Occipital lobe (tissue), 2 donors: ENCODE results near the gene PRF1. TPM values are rescaled to one million over a fixed set of nuclear protein-coding genes. Genes with fewer than 3 reads are reported as not detected.
"Not testable (repeated sequence)": the region's sequence is repeated elsewhere in the genome, so short reads cannot be mapped to it uniquely, and the experiment has no call there.

Experiments
- DNase-seq: peaks from one replicate; lab custom pipeline; 2025; lab: John Stamatoyannopoulos, UW
- total RNA-seq: library from RNA; depleted of rRNA; stranded (reverse); fragments of >200 nt; gene quantifications from one replicate; pipeline ENCODE4 v1.2.3, GENCODE V29; 2014

PRF1 gene
- total RNA-seq, 1 donor from 2014 or later = not detected

DNA sequence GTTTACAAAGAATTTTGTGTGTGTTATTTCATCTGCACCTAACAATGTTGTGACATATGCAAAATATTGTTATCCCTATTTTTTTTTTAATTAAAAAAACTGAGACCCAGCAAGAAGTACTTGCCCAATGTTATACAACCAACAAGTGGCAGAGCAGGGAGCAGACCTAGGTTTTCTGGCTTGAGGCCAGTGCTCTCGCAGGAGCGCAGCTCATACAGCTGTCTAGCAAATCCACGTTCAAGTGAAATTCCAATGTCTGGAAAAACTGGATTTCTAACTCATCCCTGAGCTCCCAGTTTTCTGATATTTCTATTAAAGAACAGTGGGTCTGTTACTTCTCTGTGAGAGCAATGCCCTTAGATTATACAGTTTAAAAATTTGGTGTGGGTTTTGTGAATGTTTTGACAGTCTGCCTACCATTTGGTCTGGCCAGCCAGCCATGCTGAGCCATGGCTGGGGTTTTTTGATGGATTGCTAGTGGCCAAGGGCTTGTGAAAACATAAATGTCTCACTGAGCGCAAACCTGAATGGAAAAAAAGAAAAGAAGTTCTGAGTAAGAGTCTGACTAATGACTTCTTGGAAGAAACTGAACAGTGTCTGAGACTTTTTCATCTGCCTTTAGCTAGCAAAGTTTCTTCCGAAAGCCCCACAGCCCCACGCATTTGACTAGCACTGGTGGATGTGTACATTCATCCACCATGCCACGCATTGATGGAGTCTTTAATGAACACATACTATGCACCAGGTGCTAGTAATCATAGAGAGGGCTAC is 15.4 kb upstream of the PRF1 start:
- no peak for DNase-seq

DNA sequence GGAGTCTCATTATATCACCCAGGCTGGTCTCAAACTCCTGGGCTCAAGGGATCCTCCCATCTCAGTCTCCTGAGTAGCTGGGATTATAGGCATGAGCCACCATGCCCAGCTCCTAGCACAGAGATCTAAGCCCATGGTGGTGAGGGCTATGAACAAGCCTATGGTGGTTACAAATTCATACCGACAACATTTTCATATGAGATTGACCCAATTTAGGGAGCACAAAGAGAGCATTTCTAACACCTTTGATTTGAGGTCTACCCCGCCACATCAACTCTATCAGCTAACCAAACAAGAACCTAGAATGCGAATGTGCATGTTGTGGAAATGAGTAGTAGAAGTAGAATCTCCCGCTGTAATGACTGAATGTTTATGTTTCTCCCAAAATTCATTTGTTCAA is 14.2 kb upstream of the PRF1 start:
- no peak for DNase-seq

- no peak for DNase-seq
These were observed 13.4 kb upstream of the PRF1 start for GRCh38 chr10:70615784-70616522.

- no peak for DNase-seq
These were observed 12.7 kb upstream of the PRF1 start for GRCh38 chr10:70615211-70615610.

- DNase-seq = not testable (repeated sequence)
These were observed 11.8 kb upstream of the PRF1 start for GRCh38 chr10:70614364-70614763.

- DNase-seq = no peak
These were observed 11.4 kb upstream of the PRF1 start for GRCh38 chr10:70613941-70614340.

GRCh38 chr10:70607936-70608335 is 5.4 kb upstream of the PRF1 start:
- DNase-seq = no peak

- DNase-seq = no peak
These were observed 2.6 kb upstream of the PRF1 start for GRCh38 chr10:70605161-70605560.

DNA sequence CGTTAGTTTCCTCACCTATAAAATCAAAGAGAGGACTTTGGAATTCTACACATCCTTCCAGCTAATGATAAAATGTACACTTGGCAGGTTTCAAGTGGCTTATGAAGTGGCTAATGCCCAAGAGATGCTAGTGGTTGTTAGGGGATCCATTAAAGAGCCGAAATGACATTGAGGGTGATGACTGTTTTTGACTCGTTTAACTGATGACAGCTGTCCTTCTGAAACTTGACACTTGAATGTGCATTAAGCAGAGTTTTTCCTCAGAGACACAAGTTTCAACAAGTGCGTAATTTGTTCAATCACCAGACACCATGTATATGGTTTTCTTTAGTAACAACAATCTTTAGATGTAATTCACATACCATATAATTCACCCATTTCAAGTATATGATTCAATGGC is 1.6 kb upstream of the PRF1 start:
- no peak for DNase-seq

- DNase-seq = no peak
These were observed 884 bp upstream of the PRF1 start for GRCh38 chr10:70603449-70603801.

GRCh38 chr10:70601746-70602145 is 795 bp downstream of the PRF1 start:
- no peak for DNase-seq

- no peak for DNase-seq
These were observed 1.8 kb downstream of the PRF1 start for GRCh38 chr10:70600512-70601395.

- DNase-seq = no peak
These were observed 2.8 kb downstream of the PRF1 start for GRCh38 chr10:70599791-70600190.

- no peak for DNase-seq
These were observed 3.2 kb downstream of the PRF1 start for GRCh38 chr10:70599319-70599718.

DNA sequence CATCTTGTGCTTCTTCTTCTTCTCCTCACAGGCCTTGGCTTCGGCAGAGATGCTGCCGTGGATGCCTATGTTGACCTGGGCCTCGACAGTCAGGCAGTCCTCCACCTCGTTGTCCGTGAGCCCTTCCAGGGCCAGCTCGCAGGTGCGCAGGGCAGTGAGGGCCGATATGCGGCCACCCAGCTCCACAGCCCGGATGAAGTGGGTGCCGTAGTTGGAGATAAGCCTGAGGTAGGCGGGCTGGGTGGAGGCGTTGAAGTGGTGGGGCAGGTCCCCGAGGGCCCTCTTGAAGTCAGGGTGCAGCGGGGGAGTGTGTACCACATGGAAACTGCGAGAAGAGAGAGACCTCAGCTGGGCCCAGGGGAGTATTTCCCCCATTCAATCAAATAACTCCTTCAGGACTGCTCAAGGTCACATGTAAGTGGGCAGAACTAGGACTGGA is 3.7 kb downstream of the PRF1 start:
- no peak for DNase-seq

DNA sequence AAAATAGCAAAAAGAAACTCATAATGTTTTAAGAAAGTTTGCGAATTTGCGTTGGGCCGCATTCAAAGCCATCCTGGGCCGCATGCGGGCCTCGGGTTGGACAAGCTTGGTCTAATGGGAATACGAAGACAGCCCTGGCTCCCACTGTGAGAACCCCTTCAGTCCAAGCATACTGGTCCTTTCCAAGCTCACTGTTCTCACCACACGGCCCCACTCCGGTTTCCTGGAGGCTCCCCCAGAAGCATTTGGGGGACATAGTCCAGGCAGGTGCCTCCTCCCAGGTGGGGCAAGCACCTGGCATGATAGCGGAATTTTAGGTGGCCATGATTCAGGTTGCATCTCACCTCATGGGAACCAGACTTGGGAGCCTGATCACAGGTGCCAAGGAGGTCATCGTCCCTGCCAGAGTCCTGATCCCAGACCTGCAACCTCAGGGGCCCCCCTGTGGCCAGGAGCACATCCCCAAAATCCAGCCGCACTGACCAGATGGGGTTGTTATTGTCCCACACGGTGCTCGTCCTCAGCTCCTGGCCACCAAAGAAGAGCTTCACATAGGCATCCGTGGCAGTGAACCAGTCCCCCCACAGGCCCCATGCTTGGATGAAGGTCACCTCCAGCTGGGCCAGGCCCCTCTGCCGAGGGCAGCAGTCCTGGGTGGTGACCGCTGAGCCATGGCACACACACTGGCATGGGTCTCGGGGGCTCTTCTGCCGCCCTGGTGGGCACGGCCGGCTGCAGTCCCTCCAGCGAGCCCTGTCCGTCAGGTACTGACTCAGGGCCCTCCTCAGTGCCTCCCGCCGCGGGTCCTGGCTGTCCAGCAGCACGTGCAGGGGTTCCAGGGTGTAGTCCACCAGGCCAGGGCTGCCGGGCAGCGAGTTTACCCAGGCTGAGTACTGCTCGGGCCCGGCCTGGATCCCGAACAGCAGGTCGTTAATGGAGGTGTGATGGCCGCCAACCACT is 4.4 kb downstream of the PRF1 start:
- DNase-seq = no peak

DNA sequence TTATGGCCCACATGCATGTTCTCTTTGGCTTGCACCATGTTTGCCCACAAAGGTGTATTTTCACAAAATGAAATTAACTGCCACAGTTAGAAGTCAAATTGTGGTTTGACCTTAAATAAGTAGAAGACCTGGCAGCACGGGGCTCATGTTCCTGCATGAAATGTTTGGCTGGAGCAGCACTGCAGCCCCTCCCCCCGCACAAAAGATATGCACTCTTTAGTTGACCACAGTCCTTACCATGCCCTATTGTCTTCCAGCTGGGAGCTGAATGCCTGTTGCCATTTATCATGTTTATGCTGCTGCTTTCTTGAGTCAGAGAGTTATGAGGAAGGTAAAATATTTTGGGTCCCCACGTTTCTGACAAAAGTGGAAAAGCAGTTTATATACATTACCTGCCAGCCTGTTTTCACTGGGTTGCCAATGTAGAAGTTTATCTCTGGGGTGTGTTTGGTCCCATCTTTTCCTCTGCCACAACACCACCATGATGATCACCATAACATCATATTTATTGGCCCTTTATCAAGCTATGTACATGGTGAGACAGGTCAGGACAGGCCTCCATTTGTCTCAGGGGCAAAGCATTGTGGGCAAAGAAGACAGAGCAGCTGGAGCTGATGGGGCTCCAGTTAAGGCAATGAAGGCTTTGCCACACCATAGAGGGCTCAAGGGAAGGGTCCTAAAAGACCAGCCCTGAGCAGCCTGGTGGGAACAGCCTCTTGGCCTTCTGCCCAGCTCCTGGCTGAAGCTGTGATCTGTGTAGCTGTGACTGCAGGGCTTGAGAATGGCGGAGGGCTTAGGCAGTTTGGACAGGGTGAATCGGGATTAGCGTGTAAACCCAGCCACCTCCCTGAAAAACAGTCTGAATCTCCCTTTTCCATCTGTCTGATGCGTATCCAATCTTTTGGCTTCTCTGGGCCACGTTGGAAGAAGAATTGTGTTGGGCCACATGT is 5.4 kb downstream of the PRF1 start:
- DNase-seq = no peak

DNA sequence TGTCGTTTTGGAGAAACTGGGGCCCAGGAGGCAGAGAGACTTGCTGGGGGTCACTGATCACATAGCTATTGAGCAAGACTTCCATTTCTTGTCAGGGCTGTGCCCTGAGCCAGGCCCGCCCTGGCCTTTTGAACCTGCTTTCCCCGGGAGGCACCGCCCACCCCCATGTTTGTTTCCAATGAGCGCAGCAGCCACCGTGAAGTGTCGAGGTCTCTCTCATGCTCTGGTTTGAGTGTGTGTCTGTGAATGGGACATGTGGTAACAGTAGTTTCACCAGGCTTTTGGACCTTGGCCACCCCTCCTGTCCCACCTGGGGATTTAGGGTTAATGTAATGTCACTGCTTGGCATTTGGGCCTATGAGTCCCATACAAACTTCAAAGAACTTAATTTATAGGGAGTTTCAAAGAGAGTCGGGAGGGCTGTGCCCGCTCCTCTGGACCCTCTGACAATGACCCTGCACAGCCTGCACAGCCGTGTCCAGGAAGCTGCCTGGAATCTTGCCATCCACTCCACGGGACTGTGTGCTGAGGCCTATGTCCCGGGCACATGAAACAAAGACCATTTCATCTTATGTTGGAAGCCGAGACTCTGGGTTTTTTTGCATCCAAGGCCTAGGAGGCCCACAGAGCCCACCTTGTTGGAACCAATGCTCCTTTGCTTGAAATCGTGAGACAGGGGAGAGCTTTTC is 6.3 kb downstream of the PRF1 start:
- DNase-seq = no peak

DNA sequence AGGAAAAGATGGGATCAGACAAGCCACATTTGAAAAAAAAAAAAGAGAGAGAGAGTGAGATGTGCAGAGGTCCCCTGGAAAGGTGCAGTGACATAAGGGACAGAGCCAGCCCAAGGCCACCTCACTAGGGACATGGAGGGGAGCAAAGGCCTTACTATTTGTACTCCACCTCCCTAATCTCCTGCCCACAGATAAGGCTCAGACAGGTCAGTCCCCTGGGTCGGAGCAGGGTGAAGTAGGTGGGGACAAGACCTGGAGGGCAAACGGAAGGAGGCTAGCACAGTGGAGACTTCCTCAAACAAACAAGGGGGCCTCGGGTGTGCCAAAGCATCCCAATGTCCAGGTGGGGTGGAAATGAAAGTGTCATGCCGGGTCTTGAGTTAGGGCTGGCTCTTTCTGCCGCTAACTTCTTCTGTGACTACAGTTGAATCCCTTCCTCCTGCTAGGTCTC is 7.0 kb downstream of the PRF1 start:
- no peak for DNase-seq
